ENCODE measurements around the gene ORM2. TPM values are rescaled to one million over a fixed set of nuclear protein-coding genes. Genes with fewer than 3 reads are reported as not detected.
"Not testable (repeated sequence)": the region's sequence is repeated elsewhere in the genome, so short reads cannot be mapped to it uniquely, and the experiment has no call there.

The ORM2 gene
- total and polyA plus RNA-seq, 2 experiments from 2014 or later = 0.76 TPM

- TF ChIP-seq REST (IDR thresholded peaks at IDR 0.05; ENCODE audit: unreplicated experiment) = no peak
Measured at GRCh38 chr9:114327749-114328148, 1.9 kb upstream of the ORM2 start (continued).

GRCh38 chr9:114328357-114328820 is 1.3 kb upstream of the ORM2 start:
- H3K4me2 ChIP-seq; ATAC-seq; H3K79me2 ChIP-seq (replicated peaks; ENCODE audit: insufficient read depth); H3K36me3 ChIP-seq (ENCODE audit: insufficient read depth); H3K4me3 ChIP-seq; H3K9me2 ChIP-seq (ENCODE audit: insufficient read depth); H3K27ac Mint-ChIP-seq; H3K9me3 Mint-ChIP-seq; H3K4me1 ChIP-seq (ENCODE audit: insufficient read depth); H3K4me3 Mint-ChIP-seq; H3K4me1 Mint-ChIP-seq; H3F3A ChIP-seq (replicated peaks; ENCODE audit: low read depth); H4K20me1 ChIP-seq (replicated peaks; ENCODE audit: insufficient read depth); H3K27ac ChIP-seq (ENCODE audit: low read depth); H3K36me3 Mint-ChIP-seq (ENCODE audit: low read depth); DNase-seq (ENCODE audit: low spot score); H3K27me3 ChIP-seq (ENCODE audit: insufficient read depth); H2AFZ ChIP-seq: not testable (repeated sequence)
- peaks cover 10% of the 10 kb centered on the region for H3K27me3 Mint-ChIP-seq (ENCODE audit: insufficient read depth, low read depth, poor library complexity)

GRCh38 chr9:114328937-114329624 is 588 bp upstream of the ORM2 start:
- H3K27me3 Mint-ChIP-seq (ENCODE audit: insufficient read depth, low read depth, poor library complexity) = peaks cover 10% of the 10 kb centered on the region
- not testable (repeated sequence) for H3K27me3 ChIP-seq (ENCODE audit: insufficient read depth); DNase-seq (ENCODE audit: low spot score); H3K9me3 Mint-ChIP-seq; H3K36me3 ChIP-seq (ENCODE audit: insufficient read depth); H3K9me2 ChIP-seq (ENCODE audit: insufficient read depth); H3K36me3 Mint-ChIP-seq (ENCODE audit: low read depth); H3F3A ChIP-seq (replicated peaks; ENCODE audit: low read depth); H3K27ac Mint-ChIP-seq; H3K4me1 Mint-ChIP-seq; H3K27ac ChIP-seq (ENCODE audit: low read depth); H4K20me1 ChIP-seq (replicated peaks; ENCODE audit: insufficient read depth); H3K4me3 ChIP-seq; H3K79me2 ChIP-seq (replicated peaks; ENCODE audit: insufficient read depth); H2AFZ ChIP-seq; H3K4me1 ChIP-seq (ENCODE audit: insufficient read depth); H3K4me3 Mint-ChIP-seq; ATAC-seq; H3K4me2 ChIP-seq

GRCh38 chr9:114330636-114331035 is 967 bp downstream of the ORM2 start:
- H4K20me1 ChIP-seq (replicated peaks; ENCODE audit: insufficient read depth) = no peaks in the 10 kb centered on the region
- peaks cover 12% of the 10 kb centered on the region for H3K36me3 Mint-ChIP-seq (ENCODE audit: low read depth)
- H3K4me3 ChIP-seq = no peak overlapping the region
- ATAC-seq (no peak), DNase-seq (ENCODE audit: low spot score) (no peak)
- 0 out of 3 replicates have a peak, but pooled peaks cover 6% of the 10 kb centered on the region for H3K9me3 Mint-ChIP-seq
- no peaks in the 10 kb centered on the region for H3K27me3 ChIP-seq (ENCODE audit: insufficient read depth)
- peaks cover 6% of the 10 kb centered on the region for H3K4me1 Mint-ChIP-seq
- peaks cover 10% of the 10 kb centered on the region for H3K27me3 Mint-ChIP-seq (ENCODE audit: insufficient read depth, low read depth, poor library complexity)
- no peaks in the 10 kb centered on the region for H3K9me2 ChIP-seq (ENCODE audit: insufficient read depth)
- H3K27ac ChIP-seq (ENCODE audit: low read depth) = no peak overlapping the region
- no peaks in the 10 kb centered on the region for H3K36me3 ChIP-seq (ENCODE audit: insufficient read depth)
- no peak overlapping the region for H3K4me2 ChIP-seq
- no peaks in the 10 kb centered on the region for H3K4me1 ChIP-seq (ENCODE audit: insufficient read depth)
- H3K79me2 ChIP-seq (replicated peaks; ENCODE audit: insufficient read depth) = no peaks in the 10 kb centered on the region
- no peak overlapping the region for H3K27ac Mint-ChIP-seq
- no peak overlapping the region for H2AFZ ChIP-seq
- H3K4me3 Mint-ChIP-seq = no peak overlapping the region
- no peaks in the 10 kb centered on the region for H3F3A ChIP-seq (replicated peaks; ENCODE audit: low read depth)
- TF ChIP-seq EZH2 (IDR thresholded peaks at IDR 0.05; ENCODE audit: low read depth, unreplicated experiment) = no peak
- TF ChIP-seq ZNF331 (CRISPR knock-in tag; IDR thresholded peaks at IDR 0.05; ENCODE audit: low read depth) = no peak
- TF ChIP-seq STAT1 (IDR thresholded peaks at IDR 0.05; ENCODE audit: unreplicated experiment) = no peak
- TF ChIP-seq POLR2AphosphoS5 (IDR thresholded peaks at IDR 0.05; ENCODE audit: low read depth) = no peak
- TF ChIP-seq JUNB (IDR thresholded peaks at IDR 0.05; ENCODE audit: unreplicated experiment) = no peak
- TF ChIP-seq NANOG (IDR thresholded peaks at IDR 0.05; ENCODE audit: borderline replicate concordance) = no peak
- TF ChIP-seq ZNF114 (CRISPR knock-in tag; IDR thresholded peaks at IDR 0.05) = no peak
- no peak for TF ChIP-seq EZH2phosphoT487 (IDR thresholded peaks at IDR 0.05; ENCODE audit: unreplicated experiment)
- no peak for TF ChIP-seq REST (IDR thresholded peaks at IDR 0.05; ENCODE audit: unreplicated experiment)
